GM18858 (cell line): ENCODE data around the gene PPP2R5E.

Source experiments
- ATAC-seq: cut with Tn5 transposase; IDR thresholded peaks from one replicate; pipeline ENCODE4 v1.9.1; 2021; ENCODE audit not compliant: unreplicated experiment

Gene PPP2R5E

GRCh38 chr14:63435838-63436237 is 107.3 kb downstream of the PPP2R5E start:
- ATAC-seq = no peak

- no peak for ATAC-seq
Observed at GRCh38 chr14:63435204-63435603, 108.0 kb downstream of the PPP2R5E start.

- no peak for ATAC-seq
Observed at GRCh38 chr14:63432888-63433552, 110.2 kb downstream of the PPP2R5E start.

- ATAC-seq = no peak
Observed at GRCh38 chr14:63432228-63432627, 110.9 kb downstream of the PPP2R5E start.

GRCh38 chr14:63431466-63431865 is 111.7 kb downstream of the PPP2R5E start:
- ATAC-seq = no peak

GRCh38 chr14:63428486-63428885 is 114.7 kb downstream of the PPP2R5E start:
- ATAC-seq = no peak

GRCh38 chr14:63426838-63427352 is 116.3 kb downstream of the PPP2R5E start:
- ATAC-seq = no peak

GRCh38 chr14:63423889-63424288 is 119.3 kb downstream of the PPP2R5E start:
- no peak for ATAC-seq

- no peak for ATAC-seq
Observed at GRCh38 chr14:63423381-63423780, 119.8 kb downstream of the PPP2R5E start.

- no peak for ATAC-seq
Observed at GRCh38 chr14:63421919-63422318, 121.3 kb downstream of the PPP2R5E start.

- ATAC-seq = no peak
Observed at GRCh38 chr14:63421226-63421625, 122.0 kb downstream of the PPP2R5E start.

- ATAC-seq = no peak
Observed at GRCh38 chr14:63418020-63418419, 125.2 kb downstream of the PPP2R5E start.

GRCh38 chr14:63413009-63413408 is 130.2 kb downstream of the PPP2R5E start:
- ATAC-seq = no peak

GRCh38 chr14:63406333-63406732 is 136.8 kb downstream of the PPP2R5E start:
- ATAC-seq = no peak

GRCh38 chr14:63405715-63406114 is 137.5 kb downstream of the PPP2R5E start:
- ATAC-seq = no peak

GRCh38 chr14:63404906-63405305 is 138.3 kb downstream of the PPP2R5E start:
- ATAC-seq = no peak

GRCh38 chr14:63401646-63402045 is 141.5 kb downstream of the PPP2R5E start:
- no peak for ATAC-seq

GRCh38 chr14:63398952-63399351 is 144.2 kb downstream of the PPP2R5E start:
- ATAC-seq = no peak

GRCh38 chr14:63394841-63395240 is 148.3 kb downstream of the PPP2R5E start:
- ATAC-seq = no peak

GRCh38 chr14:63394432-63394831 is 148.7 kb downstream of the PPP2R5E start:
- ATAC-seq = no peak

GRCh38 chr14:63393012-63393411 is 150.2 kb downstream of the PPP2R5E start:
- no peak for ATAC-seq

- ATAC-seq = no peak
Observed at GRCh38 chr14:63392236-63392635, 150.9 kb downstream of the PPP2R5E start.
